Measurements from ENCODE around the gene GP1BB. TPM values are rescaled to one million over a fixed set of nuclear protein-coding genes. Genes with fewer than 3 reads are reported as not detected.

Gene GP1BB
- total and polyA plus RNA-seq, 2 of the 13 experiments (the other 11 are each of a cell fraction or from before 2014, with no cell fraction given): not detected

DNA sequence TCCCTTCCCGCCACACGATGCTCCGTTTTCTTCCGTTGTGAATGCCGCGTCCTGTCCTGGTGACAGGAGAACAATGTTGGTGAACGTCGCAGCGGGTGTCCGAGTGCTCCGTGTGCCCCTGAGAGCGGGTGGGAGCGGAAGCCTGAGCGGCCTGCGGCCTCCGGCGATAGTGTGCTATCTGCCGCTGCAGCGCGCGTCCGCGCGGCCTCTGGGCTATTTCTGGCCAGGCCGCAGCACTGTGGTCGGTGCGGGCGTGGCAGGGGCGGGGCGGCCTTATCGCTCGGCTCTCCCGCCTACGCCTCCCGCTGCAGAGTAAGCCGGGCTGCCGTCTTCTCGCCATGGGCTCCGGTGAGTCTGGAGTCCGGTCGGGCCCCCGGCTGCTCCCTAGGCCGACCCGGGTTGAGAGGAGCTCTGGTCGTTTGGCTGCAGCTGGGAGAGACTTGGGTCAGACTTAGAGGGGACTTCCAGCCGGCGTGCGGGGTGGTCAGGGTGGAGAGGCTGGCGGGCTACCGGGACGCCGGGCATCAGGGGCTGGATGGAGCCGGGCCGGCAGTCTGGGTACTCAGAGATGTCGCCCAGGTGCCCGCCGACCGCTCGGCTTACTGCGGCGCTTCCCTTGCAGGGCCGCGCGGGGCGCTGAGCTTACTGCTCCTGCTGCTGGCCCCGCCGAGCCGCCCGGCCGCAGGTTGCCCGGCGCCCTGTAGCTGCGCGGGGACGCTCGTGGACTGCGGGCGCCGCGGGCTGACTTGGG is at the start of gene GP1BB (continued):
- TF ChIP-seq, protein P1, sequence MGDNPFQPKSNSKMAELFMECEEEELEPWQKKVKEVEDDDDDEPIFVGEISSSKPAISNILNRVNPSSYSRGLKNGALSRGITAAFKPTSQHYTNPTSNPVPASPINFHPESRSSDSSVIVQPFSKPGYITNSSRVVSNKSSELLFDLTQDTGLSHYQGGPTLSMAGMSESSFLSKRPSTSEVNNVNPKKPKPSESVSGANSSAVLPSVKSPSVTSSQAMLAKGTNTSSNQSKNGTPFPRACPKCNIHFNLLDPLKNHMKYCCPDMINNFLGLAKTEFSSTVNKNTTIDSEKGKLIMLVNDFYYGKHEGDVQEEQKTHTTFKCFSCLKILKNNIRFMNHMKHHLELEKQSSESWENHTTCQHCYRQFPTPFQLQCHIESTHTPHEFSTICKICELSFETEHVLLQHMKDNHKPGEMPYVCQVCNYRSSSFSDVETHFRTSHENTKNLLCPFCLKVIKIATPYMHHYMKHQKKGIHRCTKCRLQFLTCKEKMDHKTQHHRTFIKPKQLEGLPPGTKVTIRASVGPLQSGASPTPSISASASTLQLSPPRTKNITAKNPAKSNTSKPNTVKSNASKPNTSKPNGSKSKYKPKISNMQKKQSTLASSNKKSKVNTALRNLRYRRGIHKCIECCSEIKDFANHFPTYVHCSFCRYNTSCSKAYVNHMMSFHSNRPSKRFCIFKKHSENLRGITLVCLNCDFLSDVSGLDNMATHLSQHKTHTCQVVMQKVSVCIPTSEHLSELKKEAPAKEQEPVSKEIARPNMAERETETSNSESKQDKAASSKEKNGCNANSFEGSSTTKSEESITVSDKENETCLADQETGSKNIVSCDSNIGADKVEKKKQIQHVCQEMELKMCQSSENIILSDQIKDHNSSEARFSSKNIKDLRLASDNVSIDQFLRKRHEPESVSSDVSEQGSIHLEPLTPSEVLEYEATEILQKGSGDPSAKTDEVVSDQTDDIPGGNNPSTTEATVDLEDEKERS (CRISPR knock-in tag; IDR thresholded peaks at IDR 0.05): no peak
- TF ChIP-seq NFYC (CRISPR knock-in tag; IDR thresholded peaks at IDR 0.05) (no peak), NCOA2 (CRISPR knock-in tag; IDR thresholded peaks at IDR 0.05) (peak; percentile 32; the same call in 1 of the 2 replicates), CBFB (CRISPR knock-in tag; IDR thresholded peaks at IDR 0.05) (no peak), SKI (IDR thresholded peaks at IDR 0.05; ENCODE audit: partially characterized antibody) (no peak), ARID2 (CRISPR knock-in tag; IDR thresholded peaks at IDR 0.05; ENCODE audit: borderline replicate concordance) (no peak; the same call in 1 of the 2 replicates), ZNF383 (CRISPR knock-in tag; IDR thresholded peaks at IDR 0.05; ENCODE audit: borderline replicate concordance) (no peak), TFDP2 (CRISPR knock-in tag; IDR thresholded peaks at IDR 0.05) (peak; percentile 41; the same call in 1 of the 2 replicates), EEA1 (CRISPR knock-in tag; IDR thresholded peaks at IDR 0.05; ENCODE audit: borderline replicate concordance) (no peak), MZF1 (CRISPR knock-in tag; IDR thresholded peaks at IDR 0.05; ENCODE audit: borderline replicate concordance) (no peak), ZNF670 (CRISPR knock-in tag; IDR thresholded peaks at IDR 0.05; ENCODE audit: borderline replicate concordance) (0 out of 2 replicates have a peak, but pooled peaks have one; percentile 21), CC2D1A (CRISPR knock-in tag; IDR thresholded peaks at IDR 0.05) (no peak), PCBP1 (IDR thresholded peaks at IDR 0.05; ENCODE audit: borderline replicate concordance, low read depth, low read length) (no peak), BATF2 (CRISPR knock-in tag; IDR thresholded peaks at IDR 0.05) (0 out of 2 replicates have a peak, but pooled peaks have one; percentile 70), SATB2 (CRISPR knock-in tag; IDR thresholded peaks at IDR 0.05) (no peak), ZBTB21 (CRISPR knock-in tag; IDR thresholded peaks at IDR 0.05) (no peak), CHD2 (IDR thresholded peaks at IDR 0.05; ENCODE audit: low read depth, low read length) (no peak), SIN3A (IDR thresholded peaks at IDR 0.05; ENCODE audit: borderline replicate concordance, low read depth, low read length) (no peak), FOXA1 (IDR thresholded peaks at IDR 0.05) (no peak), FOXA1 (CRISPR knock-in tag; IDR thresholded peaks at IDR 0.05) (no peak), U2AF2 (IDR thresholded peaks at IDR 0.05; ENCODE audit: low read depth, low read length) (no peak), ZNF446 (CRISPR knock-in tag; IDR thresholded peaks at IDR 0.05) (peak; percentile 75; the same call in 1 of the 2 replicates)
- TF ChIP-seq, protein P2, sequence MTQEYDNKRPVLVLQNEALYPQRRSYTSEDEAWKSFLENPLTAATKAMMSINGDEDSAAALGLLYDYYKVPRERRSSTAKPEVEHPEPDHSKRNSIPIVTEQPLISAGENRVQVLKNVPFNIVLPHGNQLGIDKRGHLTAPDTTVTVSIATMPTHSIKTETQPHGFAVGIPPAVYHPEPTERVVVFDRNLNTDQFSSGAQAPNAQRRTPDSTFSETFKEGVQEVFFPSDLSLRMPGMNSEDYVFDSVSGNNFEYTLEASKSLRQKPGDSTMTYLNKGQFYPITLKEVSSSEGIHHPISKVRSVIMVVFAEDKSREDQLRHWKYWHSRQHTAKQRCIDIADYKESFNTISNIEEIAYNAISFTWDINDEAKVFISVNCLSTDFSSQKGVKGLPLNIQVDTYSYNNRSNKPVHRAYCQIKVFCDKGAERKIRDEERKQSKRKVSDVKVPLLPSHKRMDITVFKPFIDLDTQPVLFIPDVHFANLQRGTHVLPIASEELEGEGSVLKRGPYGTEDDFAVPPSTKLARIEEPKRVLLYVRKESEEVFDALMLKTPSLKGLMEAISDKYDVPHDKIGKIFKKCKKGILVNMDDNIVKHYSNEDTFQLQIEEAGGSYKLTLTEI (CRISPR knock-in tag; conservative IDR thresholded peaks at IDR 0.05): no peak
- TF ChIP-seq, protein P3, sequence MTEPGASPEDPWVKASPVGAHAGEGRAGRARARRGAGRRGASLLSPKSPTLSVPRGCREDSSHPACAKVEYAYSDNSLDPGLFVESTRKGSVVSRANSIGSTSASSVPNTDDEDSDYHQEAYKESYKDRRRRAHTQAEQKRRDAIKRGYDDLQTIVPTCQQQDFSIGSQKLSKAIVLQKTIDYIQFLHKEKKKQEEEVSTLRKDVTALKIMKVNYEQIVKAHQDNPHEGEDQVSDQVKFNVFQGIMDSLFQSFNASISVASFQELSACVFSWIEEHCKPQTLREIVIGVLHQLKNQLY (CRISPR knock-in tag; IDR thresholded peaks at IDR 0.05): no peak

All from HepG2 (cell line).